GM23338 (cell line): Measurements from ENCODE around the gene QRFP. TPM values are rescaled to one million over a fixed set of nuclear protein-coding genes. Genes with fewer than 3 reads are reported as not detected.

Source experiments
- ATAC-seq: fragments of 200-7000 bp; cut with Tn5 transposase; 3 replicates; pipeline ENCODE4 v1.9.1; 2020
- DNase-seq: peaks from one replicate; pipeline ENCODE4 v3.0.0-alpha.2; 2015; ENCODE audit warnings: low spot score
- H2AFZ ChIP-seq: fragments of 200-600 bp; sonication (generic); 2 replicates; pipeline ENCODE4 v1.8.0; 2016; ENCODE audit warnings: antibody characterized with exemption, mild to moderate bottlenecking, moderate library complexity
- H3F3A ChIP-seq: fragments of 200-600 bp; sonication (generic); replicated peaks from 2 replicates; pipeline ENCODE4 v1.8.0; 2017; ENCODE audit warnings: antibody characterized with exemption, mixed run types, low read depth
- H3K27ac ChIP-seq: fragments of 200-600 bp; sonication (generic); 2 replicates; pipeline ENCODE4 v1.6.1; 2016; ENCODE audit warnings: low read depth
- H3K27me3 ChIP-seq: fragments of 200-600 bp; sonication (generic); 2 replicates; pipeline ENCODE4 v1.8.0; 2016; ENCODE audit warnings: mild to moderate bottlenecking, mixed run types, moderate library complexity; ENCODE audit not compliant: insufficient read depth
- H3K36me3 ChIP-seq: fragments of 200-600 bp; sonication (generic); 2 replicates; pipeline ENCODE4 v1.8.0; 2016; ENCODE audit warnings: mild to moderate bottlenecking; ENCODE audit not compliant: insufficient read depth
- H3K4me1 ChIP-seq: fragments of 200-600 bp; sonication (generic); 2 replicates; pipeline ENCODE4 v1.8.0; 2016; ENCODE audit warnings: mild to moderate bottlenecking, moderate library complexity; ENCODE audit not compliant: insufficient read depth
- H3K4me2 ChIP-seq: fragments of 200-600 bp; sonication (generic); 2 replicates; pipeline ENCODE4 v1.7.1; 2017; ENCODE audit warnings: mixed run types
- H3K4me3 ChIP-seq: fragments of 200-600 bp; sonication (generic); 2 replicates; pipeline ENCODE4 v1.6.1; 2016; ENCODE audit warnings: mixed run types
- H3K79me2 ChIP-seq: fragments of 200-600 bp; sonication (generic); replicated peaks from 2 replicates; pipeline ENCODE4 v1.8.0; 2017; ENCODE audit warnings: mild to moderate bottlenecking; ENCODE audit not compliant: insufficient read depth
- H3K9me2 ChIP-seq: fragments of 200-600 bp; sonication (generic); 2 replicates; pipeline ENCODE4 v1.8.0; 2017; ENCODE audit not compliant: insufficient read depth
- H4K20me1 ChIP-seq: fragments of 200-600 bp; sonication (generic); replicated peaks from 2 replicates; pipeline ENCODE4 v1.8.0; 2017; ENCODE audit warnings: mild to moderate bottlenecking; ENCODE audit not compliant: insufficient read depth
- H3K27ac Mint-ChIP-seq: 2 replicates; pipeline ENCODE4 v1.8.0; 2020; ENCODE audit warnings: inconsistent platforms, mild to moderate bottlenecking, moderate library complexity, mixed read lengths
- H3K27me3 Mint-ChIP-seq: 3 replicates; pipeline ENCODE4 v1.8.0; 2022; ENCODE audit warnings: low read depth, mild to moderate bottlenecking, moderate library complexity, mixed read lengths, inconsistent platforms; ENCODE audit not compliant: insufficient read depth, poor library complexity
- H3K36me3 Mint-ChIP-seq: 3 replicates; pipeline ENCODE4 v1.8.0; 2021; ENCODE audit warnings: low read depth, mild to moderate bottlenecking, inconsistent platforms, moderate library complexity, mixed read lengths
- H3K4me1 Mint-ChIP-seq: 3 replicates; pipeline ENCODE4 v1.8.0; 2020; ENCODE audit warnings: mild to moderate bottlenecking, inconsistent platforms, mixed read lengths
- H3K4me3 Mint-ChIP-seq: 3 replicates; pipeline ENCODE4 v1.8.0; 2021; ENCODE audit warnings: moderate library complexity, mild to moderate bottlenecking, inconsistent platforms, mixed read lengths
- H3K9me3 Mint-ChIP-seq: 3 replicates; pipeline ENCODE4 v1.8.0; 2020; ENCODE audit warnings: moderate library complexity, mild to moderate bottlenecking, inconsistent platforms, mixed read lengths
- CREB1 ChIP-seq: fragments of 250-450 bp; sonication (Bioruptor Pico); IDR thresholded peaks from 2 replicates; pipeline ENCODE4 v1.5.0; 2020; ENCODE audit warnings: low read depth, mild to moderate bottlenecking, moderate library complexity
- EZH2 ChIP-seq: fragments of 200-600 bp; sonication (generic); IDR thresholded peaks from one replicate; pipeline ENCODE4 v1.8.0; 2017; ENCODE audit warnings: antibody characterized with exemption, mild to moderate bottlenecking, low read depth; ENCODE audit not compliant: unreplicated experiment
- EZH2phosphoT487 ChIP-seq: fragments of 200-600 bp; sonication (generic); IDR thresholded peaks from one replicate; pipeline ENCODE4 v1.8.1; 2018; ENCODE audit warnings: antibody characterized with exemption; ENCODE audit not compliant: unreplicated experiment
- JUNB ChIP-seq: IDR thresholded peaks from one replicate; pipeline ENCODE4 v1.6.1; 2016; ENCODE audit warnings: antibody characterized with exemption; ENCODE audit not compliant: unreplicated experiment
- NANOG ChIP-seq: IDR thresholded peaks from 2 replicates; pipeline ENCODE4 v1.6.1; 2016; ENCODE audit warnings: antibody characterized with exemption, borderline replicate concordance
- POLR2AphosphoS5 ChIP-seq: IDR thresholded peaks from 2 replicates; pipeline ENCODE4 v1.6.1; 2016; ENCODE audit warnings: antibody characterized with exemption, low read depth
- STAT1 ChIP-seq: IDR thresholded peaks from one replicate; pipeline ENCODE4 v1.6.1; 2016; ENCODE audit warnings: antibody characterized with exemption; ENCODE audit not compliant: unreplicated experiment
- ZNF114 ChIP-seq: fragments of 250-450 bp; sonication (Bioruptor Pico); IDR thresholded peaks from 2 replicates; pipeline ENCODE4 v1.5.0; 2020; ENCODE audit warnings: mild to moderate bottlenecking, moderate library complexity
- ZNF331 ChIP-seq: fragments of 250-450 bp; sonication (Bioruptor Pico); IDR thresholded peaks from 2 replicates; pipeline ENCODE4 v1.5.0; 2020; ENCODE audit warnings: low read depth, mild to moderate bottlenecking, moderate library complexity
- polyA plus RNA-seq: library from polyadenylated mRNA; unstranded; fragments of >200 nt; fragmentation: Nextera tagmentation; extraction: Ambion mirVana; gene quantifications from 2 replicates; pipeline ENCODE4 v1.2.1, GENCODE V29; 2016
- total RNA-seq: library from RNA; depleted of rRNA; stranded (reverse); fragments of >200 nt; shearing (Covaris generic); gene quantifications from 2 replicates; pipeline ENCODE4 v1.2.3, GENCODE V29; 2014
- TF ChIP-seq, protein P1 (sequence below): IDR thresholded peaks from 2 replicates; pipeline ENCODE4 v1.6.1; 2016; ENCODE audit warnings: antibody characterized with exemption
- TF ChIP-seq, protein P2 (sequence below): IDR thresholded peaks from one replicate; pipeline ENCODE4 v1.6.1; 2018; ENCODE audit warnings: antibody characterized with exemption; ENCODE audit not compliant: unreplicated experiment
- TF ChIP-seq, protein P3 (sequence below): fragments of 250-450 bp; sonication (Bioruptor Pico); IDR thresholded peaks from 2 replicates; pipeline ENCODE4 v1.5.0; 2020; ENCODE audit warnings: mild to moderate bottlenecking, moderate library complexity
- TF ChIP-seq, protein P4 (sequence below), 2 experiments: fragments of 200-600 bp in 1 of 2; sonication (generic) in 1 of 2; conservative IDR thresholded peaks; 2 replicates each; pipeline versions ENCODE4 v1.5.1 to v1.6.1; 2016 to 2017; ENCODE audit warnings: antibody characterized with exemption in 2 of 2, low read depth in 2 of 2, mild to moderate bottlenecking in 2 of 2, moderate library complexity in 1 of 2

QRFP gene
- total and polyA plus RNA-seq, 2 experiments from 2014 or later = not detected

DNA sequence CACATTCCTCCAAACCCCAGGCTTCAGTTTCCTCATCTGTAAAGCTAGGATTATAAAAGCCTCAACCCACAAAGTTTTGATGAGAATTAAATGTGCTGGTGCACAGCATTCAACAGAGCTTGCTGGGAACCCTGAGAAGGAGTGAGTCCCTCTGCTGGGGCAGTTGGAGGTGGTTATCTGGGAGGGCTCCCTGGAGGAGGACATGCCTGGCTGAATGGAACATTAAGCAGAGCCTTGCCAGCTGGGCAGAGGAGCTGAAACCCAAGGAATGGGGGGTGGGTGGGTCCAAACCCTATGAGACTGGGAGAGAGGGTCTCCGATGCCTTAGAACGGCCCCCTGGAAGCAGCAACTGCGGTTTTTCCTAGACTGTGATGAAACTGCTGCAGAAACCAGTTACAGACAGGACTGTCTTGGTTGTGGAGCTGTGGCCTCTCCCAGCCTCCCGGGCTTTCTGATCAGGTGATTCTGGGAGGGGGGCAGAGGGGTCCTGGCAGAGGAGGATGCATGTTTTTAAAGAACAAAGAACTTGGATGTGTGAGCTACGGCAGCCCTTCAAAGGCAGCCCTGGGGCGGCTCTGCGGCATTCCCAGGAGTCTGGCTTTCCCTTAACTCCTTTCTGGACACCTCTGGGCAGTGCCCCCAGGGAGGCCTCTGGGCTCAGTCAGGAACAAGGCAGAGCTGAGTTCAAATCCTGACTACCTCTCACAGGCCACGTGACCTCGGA is 21.7 kb upstream of the QRFP start:
- H2AFZ ChIP-seq = no peak overlapping the region
- ATAC-seq (no peak), DNase-seq (no peak)
- H3K4me1 Mint-ChIP-seq = peaks cover 20% of the 10 kb centered on the region
- H3K27me3 ChIP-seq = no peaks in the 10 kb centered on the region
- H3K36me3 Mint-ChIP-seq = no peaks in the 10 kb centered on the region
- no peaks in the 10 kb centered on the region for H4K20me1 ChIP-seq
- H3K4me3 ChIP-seq = no peak overlapping the region
- TF ChIP-seq NANOG = no peak
- TF ChIP-seq EZH2phosphoT487 = no peak
- TF ChIP-seq, protein P1, sequence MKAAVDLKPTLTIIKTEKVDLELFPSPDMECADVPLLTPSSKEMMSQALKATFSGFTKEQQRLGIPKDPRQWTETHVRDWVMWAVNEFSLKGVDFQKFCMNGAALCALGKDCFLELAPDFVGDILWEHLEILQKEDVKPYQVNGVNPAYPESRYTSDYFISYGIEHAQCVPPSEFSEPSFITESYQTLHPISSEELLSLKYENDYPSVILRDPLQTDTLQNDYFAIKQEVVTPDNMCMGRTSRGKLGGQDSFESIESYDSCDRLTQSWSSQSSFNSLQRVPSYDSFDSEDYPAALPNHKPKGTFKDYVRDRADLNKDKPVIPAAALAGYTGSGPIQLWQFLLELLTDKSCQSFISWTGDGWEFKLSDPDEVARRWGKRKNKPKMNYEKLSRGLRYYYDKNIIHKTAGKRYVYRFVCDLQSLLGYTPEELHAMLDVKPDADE = no peak
- TF ChIP-seq, protein P2, sequence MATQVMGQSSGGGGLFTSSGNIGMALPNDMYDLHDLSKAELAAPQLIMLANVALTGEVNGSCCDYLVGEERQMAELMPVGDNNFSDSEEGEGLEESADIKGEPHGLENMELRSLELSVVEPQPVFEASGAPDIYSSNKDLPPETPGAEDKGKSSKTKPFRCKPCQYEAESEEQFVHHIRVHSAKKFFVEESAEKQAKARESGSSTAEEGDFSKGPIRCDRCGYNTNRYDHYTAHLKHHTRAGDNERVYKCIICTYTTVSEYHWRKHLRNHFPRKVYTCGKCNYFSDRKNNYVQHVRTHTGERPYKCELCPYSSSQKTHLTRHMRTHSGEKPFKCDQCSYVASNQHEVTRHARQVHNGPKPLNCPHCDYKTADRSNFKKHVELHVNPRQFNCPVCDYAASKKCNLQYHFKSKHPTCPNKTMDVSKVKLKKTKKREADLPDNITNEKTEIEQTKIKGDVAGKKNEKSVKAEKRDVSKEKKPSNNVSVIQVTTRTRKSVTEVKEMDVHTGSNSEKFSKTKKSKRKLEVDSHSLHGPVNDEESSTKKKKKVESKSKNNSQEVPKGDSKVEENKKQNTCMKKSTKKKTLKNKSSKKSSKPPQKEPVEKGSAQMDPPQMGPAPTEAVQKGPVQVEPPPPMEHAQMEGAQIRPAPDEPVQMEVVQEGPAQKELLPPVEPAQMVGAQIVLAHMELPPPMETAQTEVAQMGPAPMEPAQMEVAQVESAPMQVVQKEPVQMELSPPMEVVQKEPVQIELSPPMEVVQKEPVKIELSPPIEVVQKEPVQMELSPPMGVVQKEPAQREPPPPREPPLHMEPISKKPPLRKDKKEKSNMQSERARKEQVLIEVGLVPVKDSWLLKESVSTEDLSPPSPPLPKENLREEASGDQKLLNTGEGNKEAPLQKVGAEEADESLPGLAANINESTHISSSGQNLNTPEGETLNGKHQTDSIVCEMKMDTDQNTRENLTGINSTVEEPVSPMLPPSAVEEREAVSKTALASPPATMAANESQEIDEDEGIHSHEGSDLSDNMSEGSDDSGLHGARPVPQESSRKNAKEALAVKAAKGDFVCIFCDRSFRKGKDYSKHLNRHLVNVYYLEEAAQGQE = no peak
- TF ChIP-seq, protein P3, sequence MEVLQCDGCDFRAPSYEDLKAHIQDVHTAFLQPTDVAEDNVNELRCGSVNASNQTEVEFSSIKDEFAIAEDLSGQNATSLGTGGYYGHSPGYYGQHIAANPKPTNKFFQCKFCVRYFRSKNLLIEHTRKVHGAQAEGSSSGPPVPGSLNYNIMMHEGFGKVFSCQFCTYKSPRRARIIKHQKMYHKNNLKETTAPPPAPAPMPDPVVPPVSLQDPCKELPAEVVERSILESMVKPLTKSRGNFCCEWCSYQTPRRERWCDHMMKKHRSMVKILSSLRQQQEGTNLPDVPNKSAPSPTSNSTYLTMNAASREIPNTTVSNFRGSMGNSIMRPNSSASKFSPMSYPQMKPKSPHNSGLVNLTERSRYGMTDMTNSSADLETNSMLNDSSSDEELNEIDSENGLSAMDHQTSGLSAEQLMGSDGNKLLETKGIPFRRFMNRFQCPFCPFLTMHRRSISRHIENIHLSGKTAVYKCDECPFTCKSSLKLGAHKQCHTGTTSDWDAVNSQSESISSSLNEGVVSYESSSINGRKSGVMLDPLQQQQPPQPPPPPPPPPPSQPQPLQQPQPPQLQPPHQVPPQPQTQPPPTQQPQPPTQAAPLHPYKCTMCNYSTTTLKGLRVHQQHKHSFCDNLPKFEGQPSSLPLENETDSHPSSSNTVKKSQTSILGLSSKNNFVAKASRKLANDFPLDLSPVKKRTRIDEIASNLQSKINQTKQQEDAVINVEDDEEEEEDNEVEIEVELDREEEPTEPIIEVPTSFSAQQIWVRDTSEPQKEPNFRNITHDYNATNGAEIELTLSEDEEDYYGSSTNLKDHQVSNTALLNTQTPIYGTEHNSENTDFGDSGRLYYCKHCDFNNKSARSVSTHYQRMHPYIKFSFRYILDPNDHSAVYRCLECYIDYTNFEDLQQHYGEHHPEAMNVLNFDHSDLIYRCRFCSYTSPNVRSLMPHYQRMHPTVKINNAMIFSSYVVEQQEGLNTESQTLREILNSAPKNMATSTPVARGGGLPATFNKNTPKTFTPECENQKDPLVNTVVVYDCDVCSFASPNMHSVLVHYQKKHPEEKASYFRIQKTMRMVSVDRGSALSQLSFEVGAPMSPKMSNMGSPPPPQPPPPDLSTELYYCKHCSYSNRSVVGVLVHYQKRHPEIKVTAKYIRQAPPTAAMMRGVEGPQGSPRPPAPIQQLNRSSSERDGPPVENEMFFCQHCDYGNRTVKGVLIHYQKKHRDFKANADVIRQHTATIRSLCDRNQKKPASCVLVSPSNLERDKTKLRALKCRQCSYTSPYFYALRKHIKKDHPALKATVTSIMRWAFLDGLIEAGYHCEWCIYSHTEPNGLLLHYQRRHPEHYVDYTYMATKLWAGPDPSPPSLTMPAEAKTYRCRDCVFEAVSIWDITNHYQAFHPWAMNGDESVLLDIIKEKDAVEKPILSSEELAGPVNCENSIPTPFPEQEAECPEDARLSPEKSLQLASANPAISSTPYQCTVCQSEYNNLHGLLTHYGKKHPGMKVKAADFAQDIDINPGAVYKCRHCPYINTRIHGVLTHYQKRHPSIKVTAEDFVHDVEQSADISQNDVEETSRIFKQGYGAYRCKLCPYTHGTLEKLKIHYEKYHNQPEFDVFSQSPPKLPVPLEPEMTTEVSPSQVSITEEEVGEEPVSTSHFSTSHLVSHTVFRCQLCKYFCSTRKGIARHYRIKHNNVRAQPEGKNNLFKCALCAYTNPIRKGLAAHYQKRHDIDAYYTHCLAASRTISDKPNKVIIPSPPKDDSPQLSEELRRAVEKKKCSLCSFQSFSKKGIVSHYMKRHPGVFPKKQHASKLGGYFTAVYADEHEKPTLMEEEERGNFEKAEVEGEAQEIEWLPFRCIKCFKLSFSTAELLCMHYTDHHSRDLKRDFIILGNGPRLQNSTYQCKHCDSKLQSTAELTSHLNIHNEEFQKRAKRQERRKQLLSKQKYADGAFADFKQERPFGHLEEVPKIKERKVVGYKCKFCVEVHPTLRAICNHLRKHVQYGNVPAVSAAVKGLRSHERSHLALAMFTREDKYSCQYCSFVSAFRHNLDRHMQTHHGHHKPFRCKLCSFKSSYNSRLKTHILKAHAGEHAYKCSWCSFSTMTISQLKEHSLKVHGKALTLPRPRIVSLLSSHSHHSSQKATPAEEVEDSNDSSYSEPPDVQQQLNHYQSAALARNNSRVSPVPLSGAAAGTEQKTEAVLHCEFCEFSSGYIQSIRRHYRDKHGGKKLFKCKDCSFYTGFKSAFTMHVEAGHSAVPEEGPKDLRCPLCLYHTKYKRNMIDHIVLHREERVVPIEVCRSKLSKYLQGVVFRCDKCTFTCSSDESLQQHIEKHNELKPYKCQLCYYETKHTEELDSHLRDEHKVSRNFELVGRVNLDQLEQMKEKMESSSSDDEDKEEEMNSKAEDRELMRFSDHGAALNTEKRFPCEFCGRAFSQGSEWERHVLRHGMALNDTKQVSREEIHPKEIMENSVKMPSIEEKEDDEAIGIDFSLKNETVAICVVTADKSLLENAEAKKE (CRISPR knock-in tag) = no peak
- TF ChIP-seq ZNF331 (CRISPR knock-in tag) = no peak
- no peak for TF ChIP-seq JUNB
- no peak for TF ChIP-seq EZH2
- TF ChIP-seq CREB1 (CRISPR knock-in tag) = no peak
- TF ChIP-seq STAT1 = no peak
- TF ChIP-seq, protein P4, sequence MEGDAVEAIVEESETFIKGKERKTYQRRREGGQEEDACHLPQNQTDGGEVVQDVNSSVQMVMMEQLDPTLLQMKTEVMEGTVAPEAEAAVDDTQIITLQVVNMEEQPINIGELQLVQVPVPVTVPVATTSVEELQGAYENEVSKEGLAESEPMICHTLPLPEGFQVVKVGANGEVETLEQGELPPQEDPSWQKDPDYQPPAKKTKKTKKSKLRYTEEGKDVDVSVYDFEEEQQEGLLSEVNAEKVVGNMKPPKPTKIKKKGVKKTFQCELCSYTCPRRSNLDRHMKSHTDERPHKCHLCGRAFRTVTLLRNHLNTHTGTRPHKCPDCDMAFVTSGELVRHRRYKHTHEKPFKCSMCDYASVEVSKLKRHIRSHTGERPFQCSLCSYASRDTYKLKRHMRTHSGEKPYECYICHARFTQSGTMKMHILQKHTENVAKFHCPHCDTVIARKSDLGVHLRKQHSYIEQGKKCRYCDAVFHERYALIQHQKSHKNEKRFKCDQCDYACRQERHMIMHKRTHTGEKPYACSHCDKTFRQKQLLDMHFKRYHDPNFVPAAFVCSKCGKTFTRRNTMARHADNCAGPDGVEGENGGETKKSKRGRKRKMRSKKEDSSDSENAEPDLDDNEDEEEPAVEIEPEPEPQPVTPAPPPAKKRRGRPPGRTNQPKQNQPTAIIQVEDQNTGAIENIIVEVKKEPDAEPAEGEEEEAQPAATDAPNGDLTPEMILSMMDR (conservative IDR thresholded peaks at IDR 0.05; ENCODE audit: low read depth in 2 of 2) = no peak
- TF ChIP-seq ZNF114 (CRISPR knock-in tag) = no peak
- TF ChIP-seq POLR2AphosphoS5 = no peak
- no peaks in the 10 kb centered on the region for H3K9me2 ChIP-seq
- H3K4me1 ChIP-seq = no peaks in the 10 kb centered on the region
- H3K27me3 Mint-ChIP-seq = peaks cover 12% of the 10 kb centered on the region
- H3K27ac ChIP-seq = no peak overlapping the region
- H3K9me3 Mint-ChIP-seq = no peaks in the 10 kb centered on the region
- no peaks in the 10 kb centered on the region for H3K79me2 ChIP-seq
- no peak overlapping the region for H3K27ac Mint-ChIP-seq
- H3K36me3 ChIP-seq = no peaks in the 10 kb centered on the region
- no peaks in the 10 kb centered on the region for H3F3A ChIP-seq
- H3K4me3 Mint-ChIP-seq = no peak overlapping the region
- no peak overlapping the region for H3K4me2 ChIP-seq
